Fibroblast of lung (primary cell): ENCODE measurements around the gene MFAP4. TPM values are rescaled to one million over a fixed set of nuclear protein-coding genes. Genes with fewer than 3 reads are reported as not detected.

ENCODE experiments used
- DNase-seq, 2 donors: peaks; one replicate each; pipeline versions ENCODE4 v3.0.0 to v3.0.0-alpha.2; 2010; ENCODE audit warnings: low read depth in 2 of 2
- H2AFZ ChIP-seq: 2 replicates; pipeline ENCODE4 v1.5.1; 2012; ENCODE audit warnings: low read length, control low read depth, inconsistent platforms
- H3K27ac ChIP-seq: 2 replicates; pipeline ENCODE4 v1.5.1; 2011; ENCODE audit warnings: low read length, control low read depth; ENCODE audit not compliant: insufficient read depth
- H3K27me3 ChIP-seq: 2 replicates; pipeline ENCODE4 v1.5.1; 2011; ENCODE audit warnings: mild to moderate bottlenecking, low read length; ENCODE audit not compliant: control insufficient read depth, insufficient read depth
- H3K36me3 ChIP-seq: 2 replicates; pipeline ENCODE4 v1.5.1; 2011; ENCODE audit warnings: low read length; ENCODE audit not compliant: control insufficient read depth, insufficient read depth
- H3K4me1 ChIP-seq: 2 replicates; pipeline ENCODE4 v1.5.1; 2011; ENCODE audit warnings: low read length; ENCODE audit not compliant: control insufficient read depth, insufficient read depth; ENCODE audit errors: extremely low read depth
- H3K4me2 ChIP-seq: 2 replicates; pipeline ENCODE4 v1.5.1; 2011; ENCODE audit warnings: low read length, control low read depth; ENCODE audit not compliant: insufficient read depth; ENCODE audit errors: extremely low read depth
- H3K4me3 ChIP-seq, 4 experiments: fragments of 200-600 bp in 1 of 4; sonication (generic) in 1 of 4; replicated peaks in 1 of 4; 2 replicates each; pipeline ENCODE4 v1.5.1; 2011 to 2016; ENCODE audit warnings: low read length in 4 of 4, low read depth in 3 of 4, mild to moderate bottlenecking in 3 of 4, control low read depth in 2 of 4, inconsistent platforms in 1 of 4, mixed read lengths in 1 of 4; ENCODE audit not compliant: insufficient read depth in 1 of 4; ENCODE audit errors: control extremely low read depth in 1 of 4
- H3K79me2 ChIP-seq: 2 replicates; pipeline ENCODE4 v1.5.1; 2012; ENCODE audit warnings: mild to moderate bottlenecking, low read length, inconsistent platforms; ENCODE audit not compliant: control insufficient read depth, insufficient read depth
- H3K9ac ChIP-seq: 2 replicates; pipeline ENCODE4 v1.5.1; 2011; ENCODE audit warnings: mild to moderate bottlenecking, low read length, control low read depth; ENCODE audit not compliant: insufficient read depth
- H3K9me3 ChIP-seq: 2 replicates; pipeline ENCODE4 v1.5.1; 2012; ENCODE audit warnings: low read depth, low read length; ENCODE audit not compliant: control insufficient read depth, insufficient read depth
- H4K20me1 ChIP-seq: 2 replicates; pipeline ENCODE4 v1.5.1; 2011; ENCODE audit warnings: low read length; ENCODE audit not compliant: control insufficient read depth, insufficient read depth; ENCODE audit errors: extremely low read depth
- EZH2 ChIP-seq: IDR thresholded peaks from 2 replicates; pipeline ENCODE4 v1.5.1; 2012; ENCODE audit warnings: low read length, control low read depth, mild to moderate bottlenecking; ENCODE audit errors: missing control alignments
- polyA plus RNA-seq, 2 donors: library from polyadenylated mRNA; depleted of rRNA in 1 of 2; stranded (reverse) in 1 of 2; unstranded in 1 of 2; fragments of >200 nt; gene quantifications; 2 replicates each; pipeline ENCODE4 v1.2.1, GENCODE V29; 2011 to 2012; ENCODE audit warnings: missing spikeins in 1 of 2
- total RNA-seq: library from RNA; depleted of rRNA; stranded (reverse); fragments of >200 nt; gene quantifications from 2 replicates; pipeline ENCODE4 v1.2.1, GENCODE V29; 2014
- TF ChIP-seq, protein P1 (sequence below), 2 donors: IDR thresholded peaks in 1 of 2; conservative IDR thresholded peaks in 1 of 2; 1 replicate in 1 of 2; 2 replicates in 1 of 2; pipeline ENCODE4 v1.5.1; 2011 to 2012; ENCODE audit warnings: low read length in 2 of 2, control low read depth in 1 of 2, inconsistent platforms in 1 of 2, low read depth in 1 of 2, mild to moderate bottlenecking in 1 of 2

MFAP4 gene
- total and polyA plus RNA-seq, 2 donors (not counting 1 experiment from before 2014, with no cell fraction given) = 53.3 to 81.3 TPM

GRCh38 chr17:19421926-19422325 is 34.9 kb upstream of the MFAP4 start:
- H3K9ac ChIP-seq = no peak overlapping the region
- no peaks in the 10 kb centered on the region for H3K9me3 ChIP-seq
- H3K4me1 ChIP-seq = no peaks in the 10 kb centered on the region
- no peak overlapping the region for H3K4me3 ChIP-seq
- no peak for DNase-seq
- H3K36me3 ChIP-seq = no peaks in the 10 kb centered on the region
- no peak overlapping the region for H3K4me2 ChIP-seq
- TF ChIP-seq, protein P1, sequence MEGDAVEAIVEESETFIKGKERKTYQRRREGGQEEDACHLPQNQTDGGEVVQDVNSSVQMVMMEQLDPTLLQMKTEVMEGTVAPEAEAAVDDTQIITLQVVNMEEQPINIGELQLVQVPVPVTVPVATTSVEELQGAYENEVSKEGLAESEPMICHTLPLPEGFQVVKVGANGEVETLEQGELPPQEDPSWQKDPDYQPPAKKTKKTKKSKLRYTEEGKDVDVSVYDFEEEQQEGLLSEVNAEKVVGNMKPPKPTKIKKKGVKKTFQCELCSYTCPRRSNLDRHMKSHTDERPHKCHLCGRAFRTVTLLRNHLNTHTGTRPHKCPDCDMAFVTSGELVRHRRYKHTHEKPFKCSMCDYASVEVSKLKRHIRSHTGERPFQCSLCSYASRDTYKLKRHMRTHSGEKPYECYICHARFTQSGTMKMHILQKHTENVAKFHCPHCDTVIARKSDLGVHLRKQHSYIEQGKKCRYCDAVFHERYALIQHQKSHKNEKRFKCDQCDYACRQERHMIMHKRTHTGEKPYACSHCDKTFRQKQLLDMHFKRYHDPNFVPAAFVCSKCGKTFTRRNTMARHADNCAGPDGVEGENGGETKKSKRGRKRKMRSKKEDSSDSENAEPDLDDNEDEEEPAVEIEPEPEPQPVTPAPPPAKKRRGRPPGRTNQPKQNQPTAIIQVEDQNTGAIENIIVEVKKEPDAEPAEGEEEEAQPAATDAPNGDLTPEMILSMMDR (conservative IDR thresholded peaks at IDR 0.05 in 1 of 2, IDR thresholded peaks at IDR 0.05 in 1 of 2; ENCODE audit: low read depth in 1 of 2, low read length in 2 of 2) = no peak
- no peak for TF ChIP-seq EZH2
- H3K79me2 ChIP-seq = no peaks in the 10 kb centered on the region
- H2AFZ ChIP-seq = no peak overlapping the region
- no peaks in the 10 kb centered on the region for H3K27me3 ChIP-seq
- H3K27ac ChIP-seq = no peak overlapping the region
- H4K20me1 ChIP-seq = no peaks in the 10 kb centered on the region

DNA sequence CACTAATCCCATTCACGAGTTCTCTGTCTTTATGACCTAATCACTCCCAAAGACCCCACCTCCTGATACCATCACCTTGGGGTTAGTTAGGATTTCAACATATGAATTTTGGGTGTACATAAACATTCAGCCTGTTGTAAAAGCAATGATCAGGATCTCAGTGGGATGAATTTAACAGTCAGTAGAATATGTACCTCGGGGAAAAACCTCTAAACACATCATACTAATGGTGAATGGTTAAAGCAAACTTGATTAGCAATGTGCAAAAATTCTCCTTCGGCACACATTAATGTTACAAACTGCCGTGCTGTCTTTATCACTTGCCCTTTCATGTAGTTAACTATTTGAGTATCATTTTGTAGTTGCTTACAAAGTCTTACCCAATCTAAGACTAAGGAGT is 34.2 kb upstream of the MFAP4 start:
- H3K27me3 ChIP-seq = no peaks in the 10 kb centered on the region
- H3K9ac ChIP-seq = no peak overlapping the region
- H3K36me3 ChIP-seq = no peaks in the 10 kb centered on the region
- no peaks in the 10 kb centered on the region for H3K79me2 ChIP-seq
- no peak overlapping the region for H2AFZ ChIP-seq
- no peak for DNase-seq
- no peaks in the 10 kb centered on the region for H4K20me1 ChIP-seq
- no peak for TF ChIP-seq EZH2
- TF ChIP-seq, protein P1 (conservative IDR thresholded peaks at IDR 0.05 in 1 of 2, IDR thresholded peaks at IDR 0.05 in 1 of 2; ENCODE audit: low read depth in 1 of 2, low read length in 2 of 2) = no peak
- H3K4me2 ChIP-seq = no peak overlapping the region
- H3K9me3 ChIP-seq = no peaks in the 10 kb centered on the region
- H3K4me3 ChIP-seq = no peak overlapping the region
- no peaks in the 10 kb centered on the region for H3K4me1 ChIP-seq
- H3K27ac ChIP-seq = no peak overlapping the region

DNA sequence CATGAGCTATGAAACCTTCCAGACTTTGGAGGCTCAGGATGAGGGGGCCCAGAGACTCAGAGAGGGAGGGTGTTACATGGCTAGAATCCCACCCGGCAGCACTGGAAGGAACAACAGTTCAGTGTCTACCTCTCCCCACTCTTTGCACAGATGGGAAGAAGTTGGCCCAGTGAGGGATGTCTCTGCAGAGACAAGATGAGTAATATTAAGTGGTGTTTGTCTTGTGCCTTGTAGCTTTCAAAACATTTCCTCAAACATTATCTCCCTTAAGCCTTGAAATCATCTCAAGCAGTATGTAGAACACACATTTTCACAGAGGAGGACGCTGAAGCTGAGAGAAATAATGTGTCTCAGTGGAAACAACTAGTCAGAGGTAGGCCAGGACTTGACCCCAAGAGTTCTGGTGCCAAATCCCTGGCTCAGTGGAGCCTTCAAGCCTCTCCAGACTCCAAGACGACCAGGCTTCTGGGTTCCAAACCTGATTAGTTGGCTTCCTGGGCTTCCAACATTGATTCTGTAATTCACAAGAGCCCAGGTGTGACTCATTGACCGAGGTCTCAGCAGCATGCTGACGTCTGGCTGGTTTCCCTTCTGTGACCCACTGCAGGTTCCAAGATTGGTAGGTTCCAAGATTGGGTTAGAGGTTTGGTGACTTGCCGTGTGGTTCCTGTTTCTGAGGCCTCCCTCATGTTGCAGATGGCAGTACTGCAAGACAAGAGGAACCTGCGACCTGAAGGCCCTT is 31.4 kb upstream of the MFAP4 start:
- no peak overlapping the region for H3K9ac ChIP-seq
- H2AFZ ChIP-seq = no peak overlapping the region
- no peak overlapping the region for H3K4me2 ChIP-seq

More for the DNA sequence above, 31.4 kb upstream of the MFAP4 start:
- no peaks in the 10 kb centered on the region for H3K36me3 ChIP-seq
- no peaks in the 10 kb centered on the region for H3K27me3 ChIP-seq
- no peaks in the 10 kb centered on the region for H3K4me1 ChIP-seq
- H3K27ac ChIP-seq = no peak overlapping the region
- no peaks in the 10 kb centered on the region for H4K20me1 ChIP-seq
- no peaks in the 10 kb centered on the region for H3K79me2 ChIP-seq
- TF ChIP-seq, protein P1 (conservative IDR thresholded peaks at IDR 0.05 in 1 of 2, IDR thresholded peaks at IDR 0.05 in 1 of 2; ENCODE audit: low read depth in 1 of 2, low read length in 2 of 2) = no peak
- TF ChIP-seq EZH2 = no peak
- H3K9me3 ChIP-seq = no peaks in the 10 kb centered on the region
- DNase-seq = peak in 1 of 2 donors; percentile 85
- H3K4me3 ChIP-seq = no peak overlapping the region
